SK-N-SH (cell line): ENCODE data around the gene ZCCHC14. TPM values are rescaled to one million over a fixed set of nuclear protein-coding genes. Genes with fewer than 3 reads are reported as not detected.
A peak's percentile ranks its signal among the peaks of the same experiment; 100 is the strongest.
"Not testable (repeated sequence)": the region's sequence is repeated elsewhere in the genome, so short reads cannot be mapped to it uniquely, and the experiment has no call there.

Source experiments
- CTCF ChIA-PET: fragments of 300-600, 350-600 bp; formaldehyde crosslinking; extraction: SDS; loops from one replicate; lab custom pipeline; 2021; lab: Yijun Ruan, JAX
- POLR2A ChIA-PET: fragments of 350-600 bp; sonication (Branson Sonifier 250); formaldehyde crosslinking; extraction: SDS; loops from one replicate; lab custom pipeline; 2020; ENCODE audit warnings: antibody characterized with exemption, inconsistent platforms; lab: Yijun Ruan, JAX
- DNase-seq: peaks from one replicate; pipeline ENCODE4 v3.0.0; 2012
- H2AFZ ChIP-seq: fragments of 200-600 bp; sonication (generic); 2 replicates; pipeline ENCODE4 v1.8.1; 2016; ENCODE audit warnings: antibody characterized with exemption, mild to moderate bottlenecking, low read depth
- H3F3A ChIP-seq: fragments of 200-600 bp; sonication (generic); replicated peaks from 2 replicates; pipeline ENCODE3; 2016; ENCODE audit warnings: antibody characterized with exemption, mild to moderate bottlenecking; ENCODE audit not compliant: insufficient read depth
- H3K27ac ChIP-seq, 2 experiments: fragments of 200-500 bp in 1 of 2; fragments of 200-600 bp in 1 of 2; sonication (Bioruptor generic) in 1 of 2; sonication (generic), shearing (Covaris generic) in 1 of 2; 2 replicates each; pipeline versions ENCODE4 v1.5.1 to v1.6.1; 2014 to 2016; ENCODE audit warnings: low read depth in 2 of 2, inconsistent platforms in 1 of 2, low read length in 1 of 2, mild to moderate bottlenecking in 1 of 2, mixed read lengths in 1 of 2
- H3K27me3 ChIP-seq: fragments of 200-600 bp; sonication (generic), shearing (Covaris generic); 2 replicates; pipeline ENCODE4 v1.6.1; 2016; ENCODE audit warnings: mixed run types; ENCODE audit not compliant: insufficient read depth
- H3K36me3 ChIP-seq, 2 experiments: fragments of 200-500 bp in 1 of 2; fragments of 200-600 bp in 1 of 2; sonication (Bioruptor generic) in 1 of 2; sonication (generic) in 1 of 2; replicated peaks in 1 of 2; 2 replicates each; pipeline versions ENCODE3 to v1.5.1; 2014 to 2016; ENCODE audit warnings: low read length in 1 of 2, mild to moderate bottlenecking in 1 of 2; ENCODE audit not compliant: insufficient read depth in 2 of 2, control insufficient read depth in 1 of 2
- H3K4me1 ChIP-seq, 2 experiments: fragments of 200-500 bp in 1 of 2; fragments of 200-600 bp in 1 of 2; sonication (Bioruptor generic) in 1 of 2; sonication (generic), shearing (Covaris generic) in 1 of 2; 2 replicates each; pipeline versions ENCODE4 v1.5.1 to v1.6.1; 2014 to 2016; ENCODE audit warnings: low read depth in 1 of 2, low read length in 1 of 2, mixed run types in 1 of 2; ENCODE audit not compliant: insufficient read depth in 2 of 2, control insufficient read depth in 1 of 2
- H3K4me2 ChIP-seq: fragments of 200-600 bp; sonication (generic), shearing (Covaris generic); 2 replicates; pipeline ENCODE4 v1.6.1; 2017; ENCODE audit warnings: mixed run types
- H3K4me3 ChIP-seq, 2 experiments: fragments of 200-500 bp in 1 of 2; fragments of 200-600 bp in 1 of 2; sonication (Bioruptor generic) in 1 of 2; sonication (generic), shearing (Covaris generic) in 1 of 2; 2 replicates each; pipeline versions ENCODE4 v1.5.1 to v1.8.1; 2014 to 2016; ENCODE audit warnings: low read depth in 2 of 2, inconsistent platforms in 1 of 2, low read length in 1 of 2, mild to moderate bottlenecking in 1 of 2, mixed read lengths in 1 of 2, moderate library complexity in 1 of 2
- H3K79me2 ChIP-seq: fragments of 200-600 bp; sonication (generic); 2 replicates; pipeline ENCODE4 v1.8.1; 2017; ENCODE audit warnings: mild to moderate bottlenecking; ENCODE audit not compliant: insufficient read depth
- H3K9ac ChIP-seq: fragments of 200-600 bp; sonication (generic); 2 replicates; pipeline ENCODE4 v1.6.1; 2017; ENCODE audit warnings: mixed run types
- H3K9me2 ChIP-seq: fragments of 200-600 bp; sonication (generic); 2 replicates; pipeline ENCODE4 v1.6.1; 2017; ENCODE audit warnings: mixed run types
- H3K9me3 ChIP-seq: fragments of 200-600 bp; sonication (generic); 2 replicates; pipeline ENCODE4 v1.6.1; 2017; ENCODE audit warnings: mixed run types, mild to moderate bottlenecking, moderate library complexity
- H4K20me1 ChIP-seq: fragments of 200-600 bp; sonication (generic); 2 replicates; pipeline ENCODE4 v1.6.1; 2017; ENCODE audit warnings: mild to moderate bottlenecking, mixed run types; ENCODE audit not compliant: insufficient read depth
- FOXJ3 ChIP-seq: sonication (generic); formaldehyde crosslinking; IDR thresholded peaks from 2 replicates; pipeline ENCODE4 v1.5.1; 2020; ENCODE audit warnings: mild to moderate bottlenecking, missing genetic modification reagents
- FOXM1 ChIP-seq: IDR thresholded peaks from 2 replicates; pipeline ENCODE4 v1.4.0; 2012; ENCODE audit warnings: low read depth, mild to moderate bottlenecking
- GATA2 ChIP-seq: sonication (generic); formaldehyde crosslinking; IDR thresholded peaks from 2 replicates; pipeline ENCODE4 v1.5.0; 2020; ENCODE audit warnings: mild to moderate bottlenecking, missing genetic modification reagents
- MEF2A ChIP-seq: IDR thresholded peaks from 2 replicates; pipeline ENCODE4 v1.4.0; 2012; ENCODE audit warnings: low read depth, borderline replicate concordance
- MXI1 ChIP-seq: IDR thresholded peaks from 2 replicates; pipeline ENCODE4 v1.6.1; 2012; ENCODE audit warnings: mild to moderate bottlenecking, low read depth, low read length, improper control_type of control experiment
- YY1 ChIP-seq: IDR thresholded peaks from 2 replicates; pipeline ENCODE4 v1.4.0; 2012; ENCODE audit warnings: low read depth, mild to moderate bottlenecking
- WGBS: methylation state at CpG from one replicate; pipeline ENCODE4 v1.1.6; 2017; ENCODE audit warnings: low lambda C conversion rate; 5-methylcytosine and 5-hydroxymethylcytosine counted together
- polyA plus RNA-seq, 3 experiments: library from polyadenylated mRNA; depleted of rRNA; stranded (reverse); fragments of >200 nt; gene quantifications; 2 replicates each; pipeline ENCODE4 v1.2.3, GENCODE V29; 2012
- TF ChIP-seq, protein P1 (sequence below): IDR thresholded peaks from 2 replicates; pipeline ENCODE4 v1.4.0; 2012; ENCODE audit warnings: low read depth
- TF ChIP-seq, protein P2 (sequence below): IDR thresholded peaks from 2 replicates; pipeline ENCODE4 v1.4.0; 2012; ENCODE audit warnings: low read depth, borderline replicate concordance

ZCCHC14 gene
- polyA plus RNA-seq, 1 of the 3 experiments (the other 2 are of a cell fraction), result 5.7 TPM

DNA sequence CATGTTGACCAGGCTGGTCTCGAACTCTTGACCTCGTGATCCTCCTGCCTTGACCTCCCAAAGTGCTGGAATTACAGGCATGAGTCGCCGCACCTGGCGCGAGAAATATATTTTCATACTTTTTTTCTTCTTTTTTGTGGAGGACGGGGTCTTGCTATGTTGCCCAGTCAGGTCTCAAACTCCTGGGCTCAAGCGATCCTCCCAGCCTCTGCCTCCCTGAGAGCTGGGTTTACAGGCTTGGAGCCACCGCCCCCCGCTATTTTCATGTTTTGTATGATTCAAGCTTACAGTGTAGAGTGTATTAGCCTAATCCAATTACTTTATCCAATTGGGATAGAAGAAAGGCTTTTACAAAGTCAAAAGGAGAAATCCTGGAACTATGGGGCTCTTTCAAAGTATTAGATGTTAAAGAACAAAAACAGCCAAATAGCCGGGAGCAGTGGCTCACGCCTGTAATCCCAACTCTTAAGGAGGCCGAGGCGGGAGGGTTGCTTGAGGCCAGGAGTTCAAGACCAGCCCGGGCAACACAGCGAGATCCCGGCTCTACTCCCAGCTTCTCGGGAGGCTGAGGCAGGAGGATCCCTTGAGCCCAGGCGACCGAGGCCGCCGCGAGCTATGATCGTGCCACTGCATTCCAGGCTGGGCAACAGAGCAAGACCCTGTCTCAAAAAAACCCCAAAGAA, 102.0 kb downstream of the ZCCHC14 start:
- no peaks in the 10 kb centered on the region for H3K9me3 ChIP-seq
- no peaks in the 10 kb centered on the region for H3K9me2 ChIP-seq
- H3K4me3 ChIP-seq, result no peak overlapping the region
- H3K27ac ChIP-seq, result peak overlapping the region; percentile 74 to 93; a peak in 2 of 4 replicates
- peaks cover 32% of the 10 kb centered on the region for H3K79me2 ChIP-seq
- POLR2A ChIA-PET, result no interaction called here
- H4K20me1 ChIP-seq, result peaks cover 31% of the 10 kb centered on the region
- peaks cover 19 to 27% of the 10 kb centered on the region in 2 experiments for H3K4me1 ChIP-seq
- H3K9ac ChIP-seq, result no peak overlapping the region
- TF ChIP-seq MXI1 (no peak), FOXM1 (no peak), YY1 (no peak)
- H2AFZ ChIP-seq, result no peak overlapping the region
- WGBS, result 97% methylated on average over 24 of the region's 24 CpGs
- CTCF ChIA-PET, result interaction anchor here (0.9 kb wide), 1 partner anchor 245 kb away, joined by 3 read pairs; no protein-coding TSS in a partner anchor
- H3K4me2 ChIP-seq, result peak overlapping the region; percentile 90; the same call in 1 of the 2 replicates
- no peaks in the 10 kb centered on the region for H3K27me3 ChIP-seq
- DNase-seq, result no peak
- peaks cover 23% of the 10 kb centered on the region for H3F3A ChIP-seq
- H3K36me3 ChIP-seq, result peaks cover 0 to 4% of the 10 kb centered on the region in 2 experiments

DNA sequence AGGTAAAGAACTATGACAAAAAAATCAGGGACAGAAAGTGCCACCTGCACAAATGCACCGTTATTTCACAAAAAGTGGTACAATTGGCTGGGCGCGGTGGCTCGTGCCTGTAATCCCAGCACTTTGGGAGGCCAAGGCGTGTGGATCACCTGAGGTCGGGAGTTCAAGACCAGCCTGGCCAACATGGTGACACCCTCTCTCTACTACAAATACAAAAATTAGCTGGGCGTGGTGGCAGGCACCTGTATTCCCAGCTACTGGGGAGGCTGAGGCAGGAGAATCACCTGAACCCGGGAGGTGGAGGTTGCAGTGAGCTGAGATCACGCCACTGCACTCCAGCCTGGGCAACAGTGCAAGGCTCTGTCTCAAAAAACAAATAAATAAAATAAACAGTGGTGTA, 102.9 kb downstream of the ZCCHC14 start:
- H3F3A ChIP-seq, result peaks cover 21% of the 10 kb centered on the region
- H3K9me2 ChIP-seq, DNase-seq, H3K27ac ChIP-seq, H3K4me3 ChIP-seq, H3K9ac ChIP-seq, H3K27me3 ChIP-seq, POLR2A ChIA-PET, H3K36me3 ChIP-seq, H2AFZ ChIP-seq, H3K4me2 ChIP-seq, H3K9me3 ChIP-seq: not testable (repeated sequence)
- peaks cover 27% of the 10 kb centered on the region for H3K79me2 ChIP-seq
- peaks cover 22% of the 10 kb centered on the region for H4K20me1 ChIP-seq
- peaks cover 19 to 27% of the 10 kb centered on the region in 2 experiments for H3K4me1 ChIP-seq
- CTCF ChIA-PET, result interaction anchor here (2.7 kb wide), 1 partner anchor 246 kb away, joined by 8 read pairs; no protein-coding TSS in a partner anchor
- 97% methylated on average over 9 of the region's 9 CpGs for WGBS

DNA sequence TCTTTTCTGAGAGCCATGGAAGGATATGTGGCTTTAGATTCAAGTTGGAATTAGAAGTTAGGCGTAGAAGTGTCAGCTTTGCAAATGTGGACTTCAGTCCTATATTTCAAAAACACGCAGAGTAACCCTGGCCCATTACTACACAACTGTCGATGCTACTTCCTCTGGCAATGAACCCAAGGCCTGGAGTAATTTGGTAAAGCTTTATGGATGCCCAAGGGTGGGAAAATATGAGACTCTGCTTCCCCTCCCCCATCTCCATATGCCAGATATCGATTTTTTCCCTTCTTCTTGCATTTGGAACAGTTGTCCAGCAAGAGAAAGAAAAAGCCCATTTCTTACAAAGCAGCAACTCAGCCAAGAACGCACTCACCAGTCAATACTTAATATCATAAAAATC, 103.6 kb downstream of the ZCCHC14 start:
- CTCF ChIA-PET, result interaction anchor here (1.4 to 2.7 kb wide), 3 partner anchors 71 to 390 kb away, joined by 4 to 8 read pairs (median 5); no protein-coding TSS in a partner anchor
- POLR2A ChIA-PET, result no interaction called here
- H3K79me2 ChIP-seq, result peaks cover 22% of the 10 kb centered on the region
- no peak overlapping the region for H3K4me2 ChIP-seq
- no peak overlapping the region for H3K4me3 ChIP-seq
- H3K27me3 ChIP-seq, result no peaks in the 10 kb centered on the region
- no peaks in the 10 kb centered on the region for H3K9me2 ChIP-seq
- peaks cover 17 to 27% of the 10 kb centered on the region in 2 experiments for H3K4me1 ChIP-seq
- H3F3A ChIP-seq, result peaks cover 27% of the 10 kb centered on the region
- peak overlapping the region; percentile 76; the same call in 1 of the 2 replicates for H2AFZ ChIP-seq
- H4K20me1 ChIP-seq, result peaks cover 15% of the 10 kb centered on the region
- no peaks in the 10 kb centered on the region for H3K9me3 ChIP-seq
- DNase-seq, result no peak
- TF ChIP-seq, protein P1, sequence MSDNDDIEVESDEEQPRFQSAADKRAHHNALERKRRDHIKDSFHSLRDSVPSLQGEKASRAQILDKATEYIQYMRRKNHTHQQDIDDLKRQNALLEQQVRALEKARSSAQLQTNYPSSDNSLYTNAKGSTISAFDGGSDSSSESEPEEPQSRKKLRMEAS, result no peak
- TF ChIP-seq FOXJ3 (CRISPR knock-in tag), result no peak
- no peak for TF ChIP-seq MEF2A
- no peak for TF ChIP-seq GATA2
- TF ChIP-seq, protein P2, sequence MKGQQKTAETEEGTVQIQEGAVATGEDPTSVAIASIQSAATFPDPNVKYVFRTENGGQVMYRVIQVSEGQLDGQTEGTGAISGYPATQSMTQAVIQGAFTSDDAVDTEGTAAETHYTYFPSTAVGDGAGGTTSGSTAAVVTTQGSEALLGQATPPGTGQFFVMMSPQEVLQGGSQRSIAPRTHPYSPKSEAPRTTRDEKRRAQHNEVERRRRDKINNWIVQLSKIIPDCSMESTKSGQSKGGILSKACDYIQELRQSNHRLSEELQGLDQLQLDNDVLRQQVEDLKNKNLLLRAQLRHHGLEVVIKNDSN, result no peak
- H3K27ac ChIP-seq, result peak overlapping the region; percentile 45 to 80; a peak in 3 of 4 replicates
- H3K36me3 ChIP-seq, result no peaks in the 10 kb centered on the region
- no peak overlapping the region for H3K9ac ChIP-seq
- 96% methylated on average over 5 of the region's 5 CpGs for WGBS
